Measurements from ENCODE around the gene UBR1.

DNA sequence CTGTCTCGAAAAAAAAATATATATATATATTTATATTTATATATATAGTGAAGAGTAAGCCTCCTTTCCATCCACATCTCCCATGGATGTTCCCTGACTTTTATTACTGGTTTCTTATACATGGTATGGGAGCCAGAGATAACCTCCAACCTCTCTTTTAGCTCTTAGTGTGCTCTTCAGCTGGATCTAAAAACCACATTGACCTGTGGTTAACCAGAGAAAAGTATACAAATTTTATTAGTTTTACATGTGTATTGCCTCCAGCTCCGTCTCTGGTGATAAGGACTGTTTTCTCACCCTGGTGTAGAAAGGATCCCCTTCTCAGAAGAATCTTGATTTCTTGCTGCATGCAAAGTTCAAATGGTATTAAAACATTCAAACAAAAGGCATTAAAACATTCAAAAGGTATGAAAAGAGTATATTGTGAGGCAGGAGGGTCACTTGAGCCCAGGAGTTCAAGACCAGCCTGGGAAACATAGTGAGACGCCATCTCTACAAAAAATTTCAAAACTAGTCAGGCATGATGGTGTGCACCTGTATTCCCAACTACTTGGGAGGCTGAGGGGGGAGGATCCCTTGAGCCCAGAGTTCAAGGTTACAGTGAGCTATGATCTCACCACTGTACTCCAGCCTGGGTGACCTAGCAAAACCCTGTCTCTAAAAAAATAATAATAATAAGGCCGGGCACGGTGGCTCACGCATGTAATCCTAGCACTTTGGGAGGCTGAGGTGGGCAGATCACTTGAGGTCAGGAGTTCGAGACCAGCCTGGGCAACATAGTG is 171.8 kb downstream of the UBR1 start:
- no peak for TF ChIP-seq EZH2 (IDR thresholded peaks at IDR 0.05; ENCODE audit: insufficient read depth, poor library complexity, severe bottlenecking)
- no peak for TF ChIP-seq EZH2phosphoT487 (IDR thresholded peaks at IDR 0.05; ENCODE audit: insufficient read depth, low read depth)
